ENCODE measurements around the gene LLPH. TPM values are rescaled to one million over a fixed set of nuclear protein-coding genes. Genes with fewer than 3 reads are reported as not detected.

LLPH gene
- total RNA-seq, 1 experiment from 2014 or later = 33.4 TPM

DNA sequence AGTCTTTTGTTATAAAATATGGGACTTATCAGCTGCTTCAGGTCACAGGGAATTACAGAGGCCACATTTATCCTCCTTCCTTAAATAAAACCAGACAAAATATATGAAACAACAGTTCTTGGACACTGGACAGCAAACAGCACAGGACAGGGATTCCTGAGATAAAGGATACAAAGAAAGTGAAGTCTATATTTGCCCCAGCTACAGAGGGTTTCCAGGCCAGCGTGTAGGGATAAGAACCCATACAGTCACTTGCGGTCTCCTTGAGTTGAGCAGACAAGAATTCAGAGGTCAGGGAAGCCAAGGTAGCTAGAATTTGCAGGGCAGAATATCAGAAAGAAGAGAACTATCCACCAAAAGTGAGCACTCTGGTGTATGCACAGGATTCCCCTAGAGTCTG lies 8.8 kb upstream of the LLPH start:
- no peak overlapping the region for H3K27ac ChIP-seq (ENCODE audit: insufficient read length, low read depth, low read length)

More for the DNA sequence above, 8.8 kb upstream of the LLPH start:
- H2BK12ac ChIP-seq (ENCODE audit: insufficient read length, low read depth, low read length) = no peak overlapping the region
- H2AFZ ChIP-seq (ENCODE audit: low read length) = no peak overlapping the region
- H4K20me1 ChIP-seq (ENCODE audit: control insufficient read depth, insufficient read depth, insufficient read length) = no peaks in the 10 kb centered on the region
- no peaks in the 10 kb centered on the region for H3K79me2 ChIP-seq (ENCODE audit: insufficient read depth, low read length)
- Mint-ChIP-seq H3K36me3 (ENCODE audit: insufficient read depth in 1 of 3, low read depth in 3 of 3) (peaks cover 26 to 51% (median 48%) of the 10 kb centered on the region in 3 experiments), H3K4me3 (no peak overlapping the region), H3K4me1 (no peaks in the 10 kb centered on the region), H3K9me3 (peaks cover 34 to 35% of the 10 kb centered on the region in 2 experiments), H3K27me3 (ENCODE audit: low read depth) (peaks cover 2% of the 10 kb centered on the region), H3K27ac (no peak overlapping the region)
- no peak overlapping the region for H4K91ac ChIP-seq (ENCODE audit: insufficient read length, low read depth, low read length)
- H3K4me2 ChIP-seq (ENCODE audit: insufficient read depth, insufficient read length, low read length) = no peak overlapping the region
- H2BK120ac ChIP-seq (ENCODE audit: low read depth, low read length, poor library complexity, severe bottlenecking) = no peak overlapping the region
- H3K9me3 ChIP-seq (ENCODE audit: control insufficient read depth, low read depth, low read length) = no peaks in the 10 kb centered on the region
- H4K5ac ChIP-seq (ENCODE audit: insufficient read length, low read depth, low read length) = no peak overlapping the region
- no peak overlapping the region for H2BK5ac ChIP-seq (ENCODE audit: insufficient read length, low read length)
- no peak overlapping the region for H3T11ph ChIP-seq (ENCODE audit: low read length)
- DNase-seq = no peak
- WGBS (ENCODE audit: extremely low coverage, insufficient read length, low lambda C conversion rate) = no CpG with 5 or more reads among the region's 2 CpGs
- TF ChIP-seq CTCF (conservative IDR thresholded peaks at IDR 0.05) = no peak
- no peak overlapping the region for H3K9ac ChIP-seq (ENCODE audit: extremely low read depth, insufficient read length, low read length)
- H2BK15ac ChIP-seq (ENCODE audit: low read depth, low read length) = no peak overlapping the region
- no peak overlapping the region for H4K8ac ChIP-seq (replicated peaks; ENCODE audit: insufficient read length, low read depth, low read length)
- no peak overlapping the region for H3K14ac ChIP-seq (ENCODE audit: insufficient read depth, low read length)
- no peaks in the 10 kb centered on the region for H3K27me3 ChIP-seq (ENCODE audit: insufficient read depth, low read length)
- H3K23me2 ChIP-seq (ENCODE audit: insufficient read length, low read depth, low read length, poor library complexity, severe bottlenecking) = no peaks in the 10 kb centered on the region
- H2AK5ac ChIP-seq (ENCODE audit: insufficient read length, low read length) = no peak overlapping the region
- no peak overlapping the region for H3K56ac ChIP-seq (ENCODE audit: insufficient read length, low read depth, low read length)
- H3K4ac ChIP-seq (ENCODE audit: low read depth, low read length) = no peak overlapping the region
- H3K4me1 ChIP-seq (ENCODE audit: insufficient read depth, low read length) = no peaks in the 10 kb centered on the region
- no peak overlapping the region for H3K23ac ChIP-seq (ENCODE audit: insufficient read length, low read depth, low read length)
- H3K79me1 ChIP-seq (ENCODE audit: insufficient read depth, low read depth, low read length, poor library complexity, severe bottlenecking) = no peaks in the 10 kb centered on the region
- H2BK20ac ChIP-seq (ENCODE audit: low read depth, low read length, poor library complexity, severe bottlenecking) = no peak overlapping the region
- H3K18ac ChIP-seq (ENCODE audit: insufficient read length, low read depth, low read length) = no peak overlapping the region
